ENCODE data around the gene INHBE. TPM values are rescaled to one million over a fixed set of nuclear protein-coding genes. Genes with fewer than 3 reads are reported as not detected.

INHBE gene
- polyA plus RNA-seq, 1 experiment, result 10.8 TPM

- DNase-seq (ENCODE audit: low read depth, low spot score), result no peak
- Histone ChIP-seq H3K9me3 (ENCODE audit: control insufficient read depth, insufficient read depth, low read length) (peaks cover 3% of the 10 kb centered on the region; the same call in 1 of the 2 replicates), H3K4me3 (ENCODE audit: low read depth, low read length) (no peak overlapping the region), H3K27ac (ENCODE audit: low read depth, low read length) (no peak overlapping the region), H3K27me3 (ENCODE audit: control insufficient read depth, insufficient read depth, low read length) (no peaks in the 10 kb centered on the region)
- no peak for TF ChIP-seq CTCF (IDR thresholded peaks at IDR 0.05; ENCODE audit: low read depth, low read length)
- CTCF ChIA-PET, result interaction anchor here (1.4 to 2.3 kb wide), 2 partner anchors 12 to 182 kb away, joined by 4 to 11 read pairs; partner anchors contain the start of gene GLI1
- POLR2A ChIA-PET, result no interaction called here
These were observed 8.7 kb upstream of the INHBE start for GRCh38 chr12:57446292-57446960.

DNA sequence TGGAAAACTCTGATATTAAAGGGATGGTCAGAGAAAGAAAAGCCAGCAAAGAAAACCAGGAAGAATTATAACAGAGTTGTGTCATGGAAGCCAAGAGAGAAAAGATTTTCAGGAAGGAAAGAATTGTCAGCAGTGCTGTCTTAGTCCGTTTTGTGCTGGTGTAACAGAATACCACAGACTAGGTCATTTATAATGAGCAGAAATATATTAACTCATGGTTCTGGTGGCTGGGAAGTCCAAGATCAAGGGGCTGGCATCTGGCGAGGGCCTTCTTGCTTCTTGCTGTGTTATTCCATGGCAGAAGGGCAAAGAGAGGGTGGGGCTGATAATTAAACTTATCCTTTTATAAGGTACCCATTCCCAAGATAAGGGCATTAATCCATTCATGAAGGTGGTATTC is 6.4 kb upstream of the INHBE start:
- Histone ChIP-seq H3K27me3 (ENCODE audit: control insufficient read depth, insufficient read depth, low read length) (no peaks in the 10 kb centered on the region), H3K27ac (ENCODE audit: low read depth, low read length) (no peak overlapping the region), H3K9me3 (ENCODE audit: control insufficient read depth, insufficient read depth, low read length) (peaks cover 3% of the 10 kb centered on the region; the same call in 1 of the 2 replicates), H3K4me3 (ENCODE audit: low read depth, low read length) (no peak overlapping the region)
- ChIA-PET CTCF (interaction anchor here (0.7 to 2.3 kb wide), 3 partner anchors 10 to 184 kb away, joined by 5 to 11 read pairs (median 7); partner anchors contain the start of gene GLI1), POLR2A (no interaction called here)
- DNase-seq (ENCODE audit: low read depth, low spot score), result no peak
- no peak for TF ChIP-seq CTCF (IDR thresholded peaks at IDR 0.05; ENCODE audit: low read depth, low read length)

GRCh38 chr12:57449375-57449774 is 5.7 kb upstream of the INHBE start:
- CTCF ChIA-PET, result interaction anchor here (1.2 to 2.1 kb wide), 2 partner anchors 10 to 142 kb away, joined by 5 to 6 read pairs; partner anchors contain the start of gene GLI1
- no peak for DNase-seq (ENCODE audit: low read depth, low spot score)
- H3K27ac ChIP-seq (ENCODE audit: low read depth, low read length), result no peak overlapping the region

DNA sequence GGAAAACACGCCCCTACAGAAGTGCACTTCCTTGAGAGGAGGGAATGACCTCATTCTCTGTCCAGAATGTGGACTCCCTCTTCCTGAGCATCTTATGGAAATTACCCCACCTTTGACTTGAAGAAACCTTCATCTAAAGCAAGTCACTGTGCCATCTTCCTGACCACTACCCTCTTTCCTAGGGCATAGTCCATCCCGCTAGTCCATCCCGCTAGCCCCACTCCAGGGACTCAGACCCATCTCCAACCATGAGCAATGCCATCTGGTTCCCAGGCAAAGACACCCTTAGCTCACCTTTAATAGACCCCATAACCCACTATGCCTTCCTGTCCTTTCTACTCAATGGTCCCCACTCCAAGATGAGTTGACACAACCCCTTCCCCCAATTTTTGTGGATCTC is 5.0 kb upstream of the INHBE start:
- ChIA-PET POLR2A (interaction anchor here (0.5 kb wide), 1 partner anchor 142 kb away, joined by 10 read pairs; no protein-coding TSS in a partner anchor), CTCF (interaction anchor here (1.2 to 2.1 kb wide), 2 partner anchors 9 to 142 kb away, joined by 5 to 6 read pairs; partner anchors contain the start of gene GLI1)
- peaks cover 3% of the 10 kb centered on the region; the same call in 1 of the 2 replicates for H3K9me3 ChIP-seq (ENCODE audit: control insufficient read depth, insufficient read depth, low read length)
- no peaks in the 10 kb centered on the region for H3K27me3 ChIP-seq (ENCODE audit: control insufficient read depth, insufficient read depth, low read length)
- H3K27ac ChIP-seq (ENCODE audit: low read depth, low read length), result no peak overlapping the region
- TF ChIP-seq CTCF (IDR thresholded peaks at IDR 0.05; ENCODE audit: low read depth, low read length), result no peak
- DNase-seq (ENCODE audit: low read depth, low spot score), result no peak
- no peak overlapping the region for H3K4me3 ChIP-seq (ENCODE audit: low read depth, low read length)

More at GRCh38 chr12:57449375-57449774, 5.7 kb upstream of the INHBE start:
- POLR2A ChIA-PET, result no interaction called here
- peaks cover 3% of the 10 kb centered on the region; the same call in 1 of the 2 replicates for H3K9me3 ChIP-seq (ENCODE audit: control insufficient read depth, insufficient read depth, low read length)
- no peaks in the 10 kb centered on the region for H3K27me3 ChIP-seq (ENCODE audit: control insufficient read depth, insufficient read depth, low read length)
- no peak for TF ChIP-seq CTCF (IDR thresholded peaks at IDR 0.05; ENCODE audit: low read depth, low read length)
- H3K4me3 ChIP-seq (ENCODE audit: low read depth, low read length), result no peak overlapping the region

DNA sequence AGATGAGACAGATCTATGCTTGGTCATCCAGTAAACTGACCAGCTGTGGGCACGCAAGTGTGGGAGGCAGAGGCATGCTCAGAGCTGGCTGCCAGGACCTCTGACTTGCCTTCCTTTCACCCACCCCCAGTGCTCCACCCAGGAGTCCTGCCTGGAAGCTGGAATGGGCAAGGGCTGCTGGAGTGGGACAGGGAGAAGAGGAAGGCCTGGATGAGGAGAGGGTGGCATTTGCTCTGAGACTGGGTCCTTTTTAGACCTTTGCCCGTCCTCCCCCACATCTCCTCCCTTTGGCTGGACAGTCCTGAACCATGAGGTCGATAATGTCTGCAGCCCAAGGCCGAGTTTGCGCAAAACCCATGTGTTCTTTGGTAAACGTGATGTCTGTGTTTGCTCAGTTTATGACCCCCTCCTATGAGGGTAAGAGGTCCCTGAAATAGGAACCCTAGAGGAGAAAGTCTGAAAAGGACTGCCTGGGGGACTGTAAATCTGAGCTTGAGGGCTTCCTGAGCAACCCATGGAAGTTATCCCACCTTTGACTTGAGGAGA is 3.8 kb upstream of the INHBE start:
- DNase-seq (ENCODE audit: low read depth, low spot score), result no peak
- CTCF ChIA-PET, result interaction anchor here (0.8 to 5.7 kb wide), 9 partner anchors 8 to 209 kb away, joined by 3 to 294 read pairs (median 12); partner anchors contain the start of gene GLI1
- POLR2A ChIA-PET, result no interaction called here
- no peak for TF ChIP-seq CTCF (IDR thresholded peaks at IDR 0.05; ENCODE audit: low read depth, low read length)
- peaks cover 3% of the 10 kb centered on the region; the same call in 1 of the 2 replicates for H3K9me3 ChIP-seq (ENCODE audit: control insufficient read depth, insufficient read depth, low read length)
- H3K27me3 ChIP-seq (ENCODE audit: control insufficient read depth, insufficient read depth, low read length), result no peaks in the 10 kb centered on the region
- peak overlapping the region; percentile 11 for H3K27ac ChIP-seq (ENCODE audit: low read depth, low read length)
- no peak overlapping the region for H3K4me3 ChIP-seq (ENCODE audit: low read depth, low read length)

Measured in AG04450 (cell line).